ENCODE measurements around the gene AGBL3.

Gene AGBL3

DNA sequence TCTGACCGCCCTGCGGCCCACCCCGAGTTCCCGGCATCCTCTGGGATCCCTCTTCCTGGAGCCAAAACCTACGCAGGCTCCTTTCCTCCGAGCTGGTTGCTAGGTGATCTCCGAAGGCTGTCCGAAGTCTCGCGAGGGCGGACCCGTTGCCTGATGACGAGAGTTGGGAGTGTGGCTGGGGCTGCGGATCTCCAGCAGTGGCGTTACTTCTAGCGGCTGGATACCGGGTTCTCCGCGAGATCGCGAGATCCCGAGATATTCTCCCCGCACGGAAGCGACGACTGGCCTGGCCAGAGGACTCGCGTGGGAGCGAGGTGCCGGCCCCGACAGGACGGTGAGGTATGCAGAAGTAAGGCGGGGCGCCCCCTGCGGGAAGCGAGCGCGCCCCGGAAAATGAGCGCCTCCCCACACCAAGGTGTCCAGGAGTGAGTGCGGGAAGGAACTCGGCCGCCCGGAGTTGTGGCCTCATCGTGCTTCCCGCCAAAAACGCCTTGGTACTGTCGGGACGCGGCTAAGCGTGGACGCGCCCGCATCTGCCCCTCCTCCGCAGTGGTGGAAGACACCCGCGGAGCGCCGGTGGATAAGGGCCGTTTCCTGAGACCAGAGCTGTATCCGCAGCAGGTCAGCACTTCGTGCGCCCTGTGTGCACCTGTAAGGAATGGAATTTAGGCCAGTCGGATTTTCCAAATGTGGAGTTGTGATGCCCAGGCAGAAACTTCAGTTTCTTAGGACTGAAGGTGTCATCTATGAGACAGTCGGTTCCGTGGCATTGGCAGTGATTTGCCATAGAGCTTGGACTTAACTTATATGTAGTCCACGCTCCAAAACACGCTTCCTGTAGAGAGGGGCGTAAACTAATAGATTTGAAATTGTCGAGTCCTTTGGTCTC is at the start of gene AGBL3:
AGBL3 (plus strand) TSS at position 146 of the 889 bp plus-strand sequence. CDS start 1,426 bp downstream, outside the sequence.
- Mint-ChIP-seq H3K4me3 (peak within 1 kb of the TSS; percentile 87), H3K4me1 (ENCODE audit: low read depth) (peaks cover 38% of the 10 kb centered on the region), H3K27ac (peak within 1 kb of the TSS; percentile 98), H3K9me3 (no peaks in the 10 kb centered on the region), H3K36me3 (ENCODE audit: low read depth) (peaks cover 41% of the 10 kb centered on the region), H3K27me3 (no peaks in the 10 kb centered on the region)
- DNase-seq: peak; percentile 93

DNA sequence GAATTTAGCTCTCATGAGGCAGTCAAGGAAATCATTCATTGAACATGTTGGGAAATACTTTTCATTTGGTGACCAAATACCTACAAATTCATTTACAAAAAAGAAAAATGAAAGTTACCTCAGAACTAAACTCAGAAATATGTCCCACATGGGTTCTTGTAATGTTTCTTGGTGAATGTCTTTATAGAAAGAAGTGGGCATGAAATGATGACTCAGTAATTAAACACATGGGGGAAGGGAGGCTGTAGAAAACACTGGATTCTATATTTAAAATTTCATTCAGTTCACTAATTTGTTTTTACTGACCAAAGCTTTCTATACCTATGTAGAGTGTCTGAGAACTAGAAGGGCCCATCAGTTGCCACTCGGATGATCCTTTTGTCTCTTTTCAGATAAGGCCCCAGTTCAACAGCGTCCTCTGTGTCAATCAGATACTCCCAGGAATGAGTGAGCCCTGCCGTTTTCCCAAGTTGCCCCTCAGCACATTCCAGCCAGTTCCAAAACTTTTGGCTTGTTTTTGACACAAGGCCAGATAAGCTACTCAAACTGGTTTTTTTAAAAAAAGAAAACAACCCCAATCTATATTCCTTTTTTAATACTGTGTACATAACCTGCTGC is 49.3 kb upstream of the AGBL3 start:
- no peak for DNase-seq
- Mint-ChIP-seq H3K4me3 (no peak overlapping the region), H3K27ac (no peak overlapping the region), H3K4me1 (ENCODE audit: low read depth) (peaks cover 18% of the 10 kb centered on the region), H3K27me3 (no peaks in the 10 kb centered on the region), H3K9me3 (no peaks in the 10 kb centered on the region), H3K36me3 (ENCODE audit: low read depth) (no peaks in the 10 kb centered on the region)

DNA sequence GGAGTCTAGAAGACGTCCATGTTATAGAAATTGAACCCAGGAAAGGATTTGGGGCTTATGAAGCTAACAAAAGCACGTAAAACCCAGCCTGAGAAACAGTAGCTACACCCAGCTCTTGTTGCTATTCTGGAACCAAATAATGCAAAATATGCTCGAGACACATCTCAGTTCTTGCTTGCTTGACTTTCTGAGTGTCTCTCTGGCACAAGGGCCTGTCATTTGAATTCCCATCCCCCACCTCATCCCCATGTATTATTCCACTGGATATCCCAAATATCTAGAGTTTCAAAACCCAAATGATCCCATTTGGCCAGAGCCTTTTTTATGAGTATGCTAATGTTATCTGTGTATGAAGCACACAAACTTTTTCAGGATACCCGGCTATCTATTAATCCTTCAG is 48.2 kb upstream of the AGBL3 start:
- no peaks in the 10 kb centered on the region for H3K27me3 Mint-ChIP-seq
- no peaks in the 10 kb centered on the region for H3K9me3 Mint-ChIP-seq
- peaks cover 14% of the 10 kb centered on the region for H3K4me1 Mint-ChIP-seq (ENCODE audit: low read depth)
- no peak for DNase-seq
- no peaks in the 10 kb centered on the region for H3K36me3 Mint-ChIP-seq (ENCODE audit: low read depth)
- H3K27ac Mint-ChIP-seq: no peak overlapping the region
- H3K4me3 Mint-ChIP-seq: no peak overlapping the region

- H3K9me3 Mint-ChIP-seq: no peaks in the 10 kb centered on the region
- H3K4me1 Mint-ChIP-seq (ENCODE audit: low read depth): peaks cover 11% of the 10 kb centered on the region
- no peak overlapping the region for H3K4me3 Mint-ChIP-seq
- H3K27me3 Mint-ChIP-seq: no peaks in the 10 kb centered on the region
- DNase-seq: no peak
- H3K36me3 Mint-ChIP-seq (ENCODE audit: low read depth): no peaks in the 10 kb centered on the region
- H3K27ac Mint-ChIP-seq: no peak overlapping the region
Measured at GRCh38 chr7:134939136-134939535, 47.2 kb upstream of the AGBL3 start.

GRCh38 chr7:134940729-134941128 is 45.6 kb upstream of the AGBL3 start:
- H3K9me3 Mint-ChIP-seq: no peaks in the 10 kb centered on the region
- H3K36me3 Mint-ChIP-seq (ENCODE audit: low read depth): no peaks in the 10 kb centered on the region
- peaks cover 12% of the 10 kb centered on the region for H3K4me1 Mint-ChIP-seq (ENCODE audit: low read depth)
- no peak for DNase-seq
- no peaks in the 10 kb centered on the region for H3K27me3 Mint-ChIP-seq
- no peak overlapping the region for H3K27ac Mint-ChIP-seq
- no peak overlapping the region for H3K4me3 Mint-ChIP-seq

- H3K4me3 Mint-ChIP-seq: no peak overlapping the region
- no peak overlapping the region for H3K27ac Mint-ChIP-seq
- no peaks in the 10 kb centered on the region for H3K9me3 Mint-ChIP-seq
- H3K36me3 Mint-ChIP-seq (ENCODE audit: low read depth): no peaks in the 10 kb centered on the region
- peaks cover 13% of the 10 kb centered on the region for H3K4me1 Mint-ChIP-seq (ENCODE audit: low read depth)
- no peaks in the 10 kb centered on the region for H3K27me3 Mint-ChIP-seq
- DNase-seq: no peak
Measured at GRCh38 chr7:134941185-134941900, 45.0 kb upstream of the AGBL3 start.

- no peak overlapping the region for H3K4me3 Mint-ChIP-seq
- no peak for DNase-seq
- no peak overlapping the region for H3K27ac Mint-ChIP-seq
- no peaks in the 10 kb centered on the region for H3K36me3 Mint-ChIP-seq (ENCODE audit: low read depth)
- H3K4me1 Mint-ChIP-seq (ENCODE audit: low read depth): peaks cover 10% of the 10 kb centered on the region
- no peaks in the 10 kb centered on the region for H3K9me3 Mint-ChIP-seq
- no peaks in the 10 kb centered on the region for H3K27me3 Mint-ChIP-seq
Measured at GRCh38 chr7:134941952-134942351, 44.4 kb upstream of the AGBL3 start.

GRCh38 chr7:134942690-134943466 is 43.4 kb upstream of the AGBL3 start:
- DNase-seq: no peak
- Mint-ChIP-seq H3K9me3 (no peaks in the 10 kb centered on the region), H3K36me3 (ENCODE audit: low read depth) (no peaks in the 10 kb centered on the region), H3K27me3 (no peaks in the 10 kb centered on the region), H3K4me3 (no peak overlapping the region), H3K4me1 (ENCODE audit: low read depth) (peaks cover 13% of the 10 kb centered on the region), H3K27ac (no peak overlapping the region)

DNA sequence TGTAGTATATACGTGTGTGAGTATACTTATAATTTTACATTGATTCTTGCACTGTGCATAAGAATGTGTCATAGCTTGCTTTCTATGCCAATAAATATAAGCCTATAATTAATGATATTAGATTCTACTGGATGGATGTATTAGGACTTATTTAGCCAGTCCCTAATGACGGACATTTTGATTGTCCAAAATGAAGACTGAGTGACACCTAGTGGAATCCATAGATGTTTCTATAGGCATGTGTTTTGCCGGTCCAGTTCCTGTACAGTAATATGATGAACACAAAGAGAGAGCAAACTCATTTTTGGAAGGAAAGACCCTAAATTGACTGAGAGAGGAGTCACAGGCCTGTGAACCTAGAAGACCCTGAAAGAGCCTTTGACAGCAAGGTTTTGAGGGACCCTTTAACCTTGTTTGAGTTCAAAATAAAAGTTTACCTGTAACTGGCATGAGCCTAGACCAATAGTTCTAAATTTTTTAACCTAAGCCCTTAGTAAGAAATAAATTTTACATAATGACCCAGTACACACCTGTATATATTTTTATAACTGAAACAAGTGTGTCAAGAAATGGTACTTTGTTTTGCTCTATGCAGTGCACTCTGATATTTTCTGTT is 42.4 kb upstream of the AGBL3 start:
- Mint-ChIP-seq H3K27ac (no peak overlapping the region), H3K9me3 (no peaks in the 10 kb centered on the region), H3K36me3 (ENCODE audit: low read depth) (no peaks in the 10 kb centered on the region), H3K4me3 (no peak overlapping the region), H3K4me1 (ENCODE audit: low read depth) (peaks cover 13% of the 10 kb centered on the region), H3K27me3 (no peaks in the 10 kb centered on the region)
- DNase-seq: no peak

DNA sequence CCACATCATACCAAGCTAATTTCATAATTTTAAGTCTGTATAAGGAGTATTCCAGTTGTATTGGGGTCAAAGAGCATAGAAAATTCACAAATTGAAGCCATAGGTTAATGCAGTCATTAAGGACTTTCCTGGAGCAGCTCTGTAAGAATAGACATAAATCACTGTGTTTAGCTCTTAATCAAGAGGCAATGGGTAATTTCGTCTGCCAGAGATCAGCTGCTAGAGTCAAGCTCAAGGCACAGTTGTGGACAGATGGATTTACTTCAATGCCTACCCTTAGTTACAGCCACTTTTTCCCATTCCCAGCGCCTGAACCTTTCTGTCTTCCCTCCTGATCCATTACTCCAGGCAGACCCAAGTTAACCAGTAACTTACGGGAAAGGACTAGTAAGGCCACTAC is 40.6 kb upstream of the AGBL3 start:
- H3K4me1 Mint-ChIP-seq (ENCODE audit: low read depth): peaks cover 13% of the 10 kb centered on the region

DNA sequence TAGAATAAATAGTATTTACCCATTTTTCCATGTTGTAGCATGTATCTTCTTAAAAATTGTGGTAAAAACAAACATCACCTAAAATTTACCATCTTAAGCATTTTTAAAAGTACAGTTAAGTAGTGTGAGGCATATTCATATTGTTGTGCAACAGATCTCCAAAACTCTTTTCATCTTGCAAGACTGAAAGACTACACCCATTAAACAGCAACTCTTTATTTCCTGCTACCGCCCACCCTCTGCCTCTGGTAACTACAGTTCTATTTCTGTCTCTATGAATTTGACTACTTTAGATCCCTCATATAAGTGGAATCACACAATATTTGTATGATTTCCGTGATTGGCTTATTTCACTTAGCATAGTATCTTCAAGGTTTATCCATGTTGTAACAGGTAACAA is 40.0 kb upstream of the AGBL3 start:
- H3K27me3 Mint-ChIP-seq: no peaks in the 10 kb centered on the region
- DNase-seq: no peak
- no peak overlapping the region for H3K4me3 Mint-ChIP-seq
- no peak overlapping the region for H3K27ac Mint-ChIP-seq
- H3K4me1 Mint-ChIP-seq (ENCODE audit: low read depth): peaks cover 13% of the 10 kb centered on the region
- no peaks in the 10 kb centered on the region for H3K9me3 Mint-ChIP-seq
- no peaks in the 10 kb centered on the region for H3K36me3 Mint-ChIP-seq (ENCODE audit: low read depth)

More for the DNA sequence above, 40.6 kb upstream of the AGBL3 start:
- no peaks in the 10 kb centered on the region for H3K27me3 Mint-ChIP-seq
- H3K36me3 Mint-ChIP-seq (ENCODE audit: low read depth): no peaks in the 10 kb centered on the region
- no peak overlapping the region for H3K4me3 Mint-ChIP-seq
- no peaks in the 10 kb centered on the region for H3K9me3 Mint-ChIP-seq
- no peak for DNase-seq
- no peak overlapping the region for H3K27ac Mint-ChIP-seq

- no peaks in the 10 kb centered on the region for H3K9me3 Mint-ChIP-seq
- DNase-seq: no peak
- H3K36me3 Mint-ChIP-seq (ENCODE audit: low read depth): no peaks in the 10 kb centered on the region
- H3K27me3 Mint-ChIP-seq: no peaks in the 10 kb centered on the region
- no peak overlapping the region for H3K27ac Mint-ChIP-seq
- no peak overlapping the region for H3K4me3 Mint-ChIP-seq
- H3K4me1 Mint-ChIP-seq (ENCODE audit: low read depth): peaks cover 13% of the 10 kb centered on the region
Measured at GRCh38 chr7:134947329-134947728, 39.0 kb upstream of the AGBL3 start.

DNA sequence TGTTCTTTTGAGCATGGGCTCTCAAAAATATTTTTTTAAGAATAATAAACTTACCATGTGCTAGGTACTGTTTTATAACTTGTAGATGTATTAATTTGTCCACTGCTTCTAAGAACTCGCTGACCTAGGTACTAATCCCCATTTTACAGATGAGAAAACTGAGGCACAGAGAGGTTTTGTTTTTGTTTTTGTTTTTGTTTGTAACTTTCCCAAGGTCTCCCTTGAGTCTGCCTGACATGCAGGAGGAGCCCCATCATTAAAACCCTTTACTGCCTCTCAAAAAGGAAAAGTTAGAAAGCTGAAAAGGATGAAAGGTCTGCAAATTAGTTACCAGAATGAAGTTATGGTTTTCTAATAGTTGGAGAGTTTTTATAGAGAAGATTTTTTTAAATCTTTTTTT is 38.5 kb upstream of the AGBL3 start:
- Mint-ChIP-seq H3K36me3 (ENCODE audit: low read depth) (no peaks in the 10 kb centered on the region), H3K27me3 (no peaks in the 10 kb centered on the region), H3K4me3 (no peak overlapping the region), H3K9me3 (no peaks in the 10 kb centered on the region), H3K27ac (no peak overlapping the region), H3K4me1 (ENCODE audit: low read depth) (peaks cover 13% of the 10 kb centered on the region)
- no peak for DNase-seq

DNA sequence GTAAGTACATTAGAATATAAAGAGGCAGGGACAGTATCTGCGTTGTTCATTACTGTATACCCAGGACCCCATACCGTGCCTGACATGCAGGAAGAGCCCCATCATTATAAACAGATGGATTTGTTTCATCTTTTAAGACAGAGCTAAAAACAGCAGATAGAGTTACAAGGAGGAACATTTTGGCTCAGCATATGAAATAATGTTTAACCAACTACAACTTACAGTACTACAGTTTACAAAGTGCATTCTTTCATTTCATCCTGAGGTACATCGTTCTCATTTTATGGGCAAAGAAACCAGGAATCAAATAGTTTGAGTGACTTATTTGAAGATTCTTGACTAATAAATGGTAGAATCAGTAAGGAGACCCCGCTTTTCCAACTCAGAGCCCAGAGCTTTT is 38.1 kb upstream of the AGBL3 start:
- no peak for DNase-seq
- Mint-ChIP-seq H3K4me3 (no peak overlapping the region), H3K9me3 (no peaks in the 10 kb centered on the region)

More for the DNA sequence above, 38.1 kb upstream of the AGBL3 start:
- Mint-ChIP-seq H3K27ac (no peak overlapping the region), H3K36me3 (ENCODE audit: low read depth) (no peaks in the 10 kb centered on the region), H3K4me1 (ENCODE audit: low read depth) (peaks cover 13% of the 10 kb centered on the region), H3K27me3 (no peaks in the 10 kb centered on the region)
